HEK293T (cell line): ENCODE results near the gene CCM2.

Experiments
- CTCF ChIA-PET: fragments of 350-600 bp; formaldehyde crosslinking; extraction: SDS; loops from one replicate; lab custom pipeline; 2021; ENCODE audit warnings: antibody characterized with exemption, inconsistent platforms; lab: Yijun Ruan, JAX
- POLR2A ChIA-PET: fragments of 350-600 bp; formaldehyde crosslinking; extraction: SDS; loops from one replicate; lab custom pipeline; 2020; ENCODE audit warnings: antibody characterized with exemption, inconsistent platforms; lab: Yijun Ruan, JAX
- DNase-seq: peaks from one replicate; pipeline ENCODE4 v3.0.0; 2012; ENCODE audit warnings: mixed read lengths; ENCODE audit errors: extremely low spot score
- ARNT ChIP-seq: fragments of 450-650 bp; IDR thresholded peaks from 2 replicates; pipeline ENCODE4 v1.6.1; 2017; ENCODE audit warnings: mild to moderate bottlenecking
- BHLHE40 ChIP-seq: fragments of 450-650 bp; IDR thresholded peaks from 2 replicates; pipeline ENCODE4 v1.6.1; 2016; ENCODE audit warnings: mild to moderate bottlenecking, moderate library complexity, borderline replicate concordance
- CTBP1 ChIP-seq: fragments of 450-650 bp; IDR thresholded peaks from 2 replicates; pipeline ENCODE4 v1.6.1; 2016; ENCODE audit warnings: borderline replicate concordance
- ELF4 ChIP-seq: fragments of 450-650 bp; IDR thresholded peaks from 2 replicates; pipeline ENCODE4 v1.6.1; 2017; ENCODE audit warnings: antibody characterized with exemption
- FOXA1 ChIP-seq: fragments of 450-650 bp; IDR thresholded peaks from 2 replicates; pipeline ENCODE4 v1.6.1; 2016; ENCODE audit warnings: mild to moderate bottlenecking
- FOXK2 ChIP-seq: fragments of 450-650 bp; IDR thresholded peaks from 2 replicates; pipeline ENCODE4 v1.6.1; 2016; ENCODE audit warnings: mild to moderate bottlenecking
- FOXM1 ChIP-seq: fragments of 450-650 bp; IDR thresholded peaks from 2 replicates; pipeline ENCODE4 v1.6.1; 2017; ENCODE audit warnings: mild to moderate bottlenecking, borderline replicate concordance
- HDGF ChIP-seq: fragments of 450-650 bp; IDR thresholded peaks from 2 replicates; pipeline ENCODE4 v1.6.1; 2017; ENCODE audit warnings: antibody characterized with exemption, borderline replicate concordance
- L3MBTL2 ChIP-seq: fragments of 450-650 bp; conservative IDR thresholded peaks from 2 replicates; pipeline ENCODE4 v1.6.1; 2016; ENCODE audit warnings: mild to moderate bottlenecking
- LEF1 ChIP-seq: fragments of 450-650 bp; IDR thresholded peaks from 2 replicates; pipeline ENCODE4 v1.6.1; 2017; ENCODE audit warnings: mild to moderate bottlenecking, borderline replicate concordance
- NFRKB ChIP-seq: fragments of 450-650 bp; IDR thresholded peaks from 2 replicates; pipeline ENCODE4 v1.6.1; 2016; ENCODE audit warnings: mild to moderate bottlenecking, moderate library complexity
- PKNOX1 ChIP-seq: fragments of 450-650 bp; IDR thresholded peaks from 2 replicates; pipeline ENCODE4 v1.6.1; 2016
- SP1 ChIP-seq: fragments of 450-650 bp; IDR thresholded peaks from 2 replicates; pipeline ENCODE4 v1.6.1; 2017
- SUZ12 ChIP-seq: fragments of 450-650 bp; IDR thresholded peaks from 2 replicates; pipeline ENCODE4 v1.6.1; 2016; ENCODE audit warnings: mild to moderate bottlenecking
- TARDBP ChIP-seq: fragments of 450-650 bp; IDR thresholded peaks from 2 replicates; pipeline ENCODE4 v1.6.1; 2016
- ZNF384 ChIP-seq: fragments of 450-650 bp; IDR thresholded peaks from 2 replicates; pipeline ENCODE4 v1.6.1; 2016

CCM2 gene

GRCh38 chr7:45080958-45081669, 81.1 kb downstream of the CCM2 start:
- ChIA-PET POLR2A (no interaction called here), CTCF (interaction anchor here (0.6 kb wide), 1 partner anchor 613 kb away, joined by 3 read pairs; no protein-coding TSS in a partner anchor)
- TF ChIP-seq FOXA1 = no peak
- TF ChIP-seq CTBP1 = no peak
- TF ChIP-seq TARDBP = no peak
- no peak for TF ChIP-seq L3MBTL2
- no peak for TF ChIP-seq HDGF
- TF ChIP-seq SP1 = no peak
- TF ChIP-seq BHLHE40 = no peak
- no peak for TF ChIP-seq LEF1
- no peak for DNase-seq

- no peak for DNase-seq
- TF ChIP-seq LEF1 (no peak), CTBP1 (no peak), FOXK2 (no peak), SUZ12 (no peak), ZNF384 (no peak), SP1 (no peak), NFRKB (no peak), ARNT (no peak), FOXA1 (no peak), FOXM1 (no peak), L3MBTL2 (no peak), HDGF (no peak), BHLHE40 (no peak), ELF4 (no peak), TARDBP (no peak), PKNOX1 (no peak)
- CTCF ChIA-PET = no interaction called here
- POLR2A ChIA-PET = no interaction called here
These were observed 81.6 kb downstream of the CCM2 start for GRCh38 chr7:45081670-45081974.

- DNase-seq = no peak
- no peak for TF ChIP-seq BHLHE40
- TF ChIP-seq HDGF = no peak
- no peak for TF ChIP-seq SP1
- TF ChIP-seq CTBP1 = no peak
- TF ChIP-seq FOXM1 = no peak
- no peak for TF ChIP-seq SUZ12
- TF ChIP-seq ELF4 = no peak
- no peak for TF ChIP-seq FOXA1
- no peak for TF ChIP-seq ARNT
- TF ChIP-seq NFRKB = no peak
- no peak for TF ChIP-seq PKNOX1
- no peak for TF ChIP-seq ZNF384
- TF ChIP-seq TARDBP = no peak
- TF ChIP-seq FOXK2 = no peak
- TF ChIP-seq LEF1 = no peak
- no peak for TF ChIP-seq L3MBTL2
- POLR2A ChIA-PET = no interaction called here
- CTCF ChIA-PET = no interaction called here
These were observed 82.2 kb downstream of the CCM2 start for GRCh38 chr7:45082031-45082830.

- CTCF ChIA-PET = no interaction called here
- TF ChIP-seq TARDBP (no peak), FOXK2 (no peak), FOXA1 (no peak), LEF1 (no peak), ELF4 (no peak)
- DNase-seq = no peak
- POLR2A ChIA-PET = no interaction called here
These were observed 82.9 kb downstream of the CCM2 start for GRCh38 chr7:45082831-45083331.

GRCh38 chr7:45084336-45084735, 84.3 kb downstream of the CCM2 start:
- DNase-seq = no peak
- ChIA-PET POLR2A (no interaction called here), CTCF (no interaction called here)
- TF ChIP-seq FOXM1 (no peak), ELF4 (no peak), CTBP1 (no peak), SUZ12 (no peak), FOXK2 (no peak), FOXA1 (no peak), HDGF (no peak), PKNOX1 (no peak)

GRCh38 chr7:45084901-45085618, 85.1 kb downstream of the CCM2 start:
- TF ChIP-seq SUZ12 = no peak
- TF ChIP-seq BHLHE40 = no peak
- no peak for TF ChIP-seq FOXK2
- no peak for TF ChIP-seq TARDBP
- TF ChIP-seq FOXA1 = no peak
- no peak for TF ChIP-seq ARNT
- ChIA-PET POLR2A (interaction anchor here (2.9 kb wide), 1 partner anchor 27 kb away, joined by 10 read pairs; the partner anchor contains the start of gene TBRG4), CTCF (no interaction called here)
- no peak for DNase-seq
